HCT116 (cell line): ENCODE measurements around the gene ALK.

Source experiments
- EZH2 ChIP-seq: fragments of 200-600 bp; sonication (generic); IDR thresholded peaks from 2 replicates; pipeline ENCODE4 v1.6.1; 2017; ENCODE audit warnings: antibody characterized with exemption, mixed run types
- EZH2phosphoT487 ChIP-seq: fragments of 200-600 bp; IDR thresholded peaks from 2 replicates; pipeline ENCODE4 v1.6.1; 2018; ENCODE audit warnings: antibody characterized with exemption, borderline replicate concordance
- JUND ChIP-seq: IDR thresholded peaks from 2 replicates; pipeline ENCODE4 v1.6.1; 2012
- POLR2A ChIP-seq: IDR thresholded peaks from 2 replicates; pipeline ENCODE4 v1.7.0; 2011; ENCODE audit warnings: borderline replicate concordance; ENCODE audit not compliant: insufficient read depth, insufficient read length; ENCODE audit errors: extremely low read depth
- RAD21 ChIP-seq: IDR thresholded peaks from 2 replicates; pipeline ENCODE4 v1.6.1; 2012; ENCODE audit warnings: low read depth, mild to moderate bottlenecking
- YY1 ChIP-seq: IDR thresholded peaks from 2 replicates; pipeline ENCODE4 v1.6.1; 2011; ENCODE audit warnings: low read length, low read depth, moderate library complexity, mild to moderate bottlenecking; ENCODE audit not compliant: insufficient replicate concordance; ENCODE audit errors: extremely low read depth
- ZFX ChIP-seq: fragments of 450-650 bp; IDR thresholded peaks from 2 replicates; pipeline ENCODE4 v1.6.1; 2017
- TF ChIP-seq, protein P1 (sequence below): IDR thresholded peaks from 2 replicates; pipeline ENCODE4 v1.6.1; 2012
- TF ChIP-seq, protein P2 (sequence below), 3 experiments: fragments of 200-600 bp in 1 of 3; sonication (generic) in 1 of 3; IDR thresholded peaks in 2 of 3; conservative IDR thresholded peaks in 1 of 3; 2 replicates each; pipeline ENCODE4 v1.5.1; 2012 to 2017; ENCODE audit warnings: low read depth in 2 of 3, low read length in 2 of 3, antibody characterized with exemption in 1 of 3, borderline replicate concordance in 1 of 3, control low read depth in 1 of 3, mild to moderate bottlenecking in 1 of 3, mixed read lengths in 1 of 3, mixed run types in 1 of 3, moderate library complexity in 1 of 3; ENCODE audit not compliant: insufficient read depth in 1 of 3

DNA sequence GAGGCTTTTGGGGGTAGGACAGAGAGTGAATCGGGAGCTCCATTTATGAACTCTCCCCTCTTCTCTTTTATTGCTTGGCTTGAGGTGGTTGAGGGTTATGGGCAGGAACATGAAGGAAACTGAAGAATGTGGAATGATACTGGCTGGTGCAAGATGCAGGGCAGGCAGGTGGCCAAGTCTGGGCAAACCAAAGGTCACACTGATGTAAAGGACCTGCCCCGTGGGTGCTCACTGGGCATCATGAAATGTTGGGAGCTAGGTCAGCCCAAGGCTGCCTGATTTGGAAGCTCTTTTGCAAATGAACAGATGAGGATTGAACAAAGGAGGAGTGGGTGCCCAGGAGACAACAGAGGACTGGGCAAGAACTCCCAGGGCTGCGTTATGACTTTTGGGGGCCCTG is 477.2 kb downstream of the ALK start:
- TF ChIP-seq, protein P1, sequence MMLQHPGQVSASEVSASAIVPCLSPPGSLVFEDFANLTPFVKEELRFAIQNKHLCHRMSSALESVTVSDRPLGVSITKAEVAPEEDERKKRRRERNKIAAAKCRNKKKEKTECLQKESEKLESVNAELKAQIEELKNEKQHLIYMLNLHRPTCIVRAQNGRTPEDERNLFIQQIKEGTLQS = no peak
- TF ChIP-seq, protein P2, sequence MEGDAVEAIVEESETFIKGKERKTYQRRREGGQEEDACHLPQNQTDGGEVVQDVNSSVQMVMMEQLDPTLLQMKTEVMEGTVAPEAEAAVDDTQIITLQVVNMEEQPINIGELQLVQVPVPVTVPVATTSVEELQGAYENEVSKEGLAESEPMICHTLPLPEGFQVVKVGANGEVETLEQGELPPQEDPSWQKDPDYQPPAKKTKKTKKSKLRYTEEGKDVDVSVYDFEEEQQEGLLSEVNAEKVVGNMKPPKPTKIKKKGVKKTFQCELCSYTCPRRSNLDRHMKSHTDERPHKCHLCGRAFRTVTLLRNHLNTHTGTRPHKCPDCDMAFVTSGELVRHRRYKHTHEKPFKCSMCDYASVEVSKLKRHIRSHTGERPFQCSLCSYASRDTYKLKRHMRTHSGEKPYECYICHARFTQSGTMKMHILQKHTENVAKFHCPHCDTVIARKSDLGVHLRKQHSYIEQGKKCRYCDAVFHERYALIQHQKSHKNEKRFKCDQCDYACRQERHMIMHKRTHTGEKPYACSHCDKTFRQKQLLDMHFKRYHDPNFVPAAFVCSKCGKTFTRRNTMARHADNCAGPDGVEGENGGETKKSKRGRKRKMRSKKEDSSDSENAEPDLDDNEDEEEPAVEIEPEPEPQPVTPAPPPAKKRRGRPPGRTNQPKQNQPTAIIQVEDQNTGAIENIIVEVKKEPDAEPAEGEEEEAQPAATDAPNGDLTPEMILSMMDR (IDR thresholded peaks at IDR 0.05 in 2 of 3, conservative IDR thresholded peaks at IDR 0.05 in 1 of 3; ENCODE audit: borderline replicate concordance in 1 of 3, insufficient read depth in 1 of 3, low read depth in 2 of 3, low read length in 2 of 3) = no peak
- no peak for TF ChIP-seq POLR2A
- no peak for TF ChIP-seq JUND
- TF ChIP-seq YY1 = no peak
- no peak for TF ChIP-seq RAD21
- TF ChIP-seq EZH2 = no peak
- TF ChIP-seq ZFX = no peak
- TF ChIP-seq EZH2phosphoT487 = no peak
